A673 (cell line): ENCODE results near the gene RGPD4. TPM values are rescaled to one million over a fixed set of nuclear protein-coding genes. Genes with fewer than 3 reads are reported as not detected.

Experiments
- BruUV-seq: library from RNA; stranded (reverse); fragments of 400-500 nt; replicated peaks from 2 replicates; lab custom pipeline; 2021; lab: Mats Ljungman, UMichigan
- CTCF ChIA-PET: fragments of 300-600 bp; sonication (Branson Sonifier 250); formaldehyde crosslinking; loops from one replicate; lab custom pipeline; 2022; ENCODE audit warnings: antibody characterized with exemption; lab: Charles Lee
- POLR2A ChIA-PET: fragments of 300-600 bp; sonication (Branson Sonifier 250); formaldehyde crosslinking; loops from one replicate; lab custom pipeline; 2022; ENCODE audit warnings: antibody characterized with exemption; ENCODE audit not compliant: low non-redundant PET; lab: Charles Lee
- DNase-seq: peaks from one replicate; pipeline ENCODE4 v3.0.0-alpha.2; 2015; ENCODE audit warnings: low spot score
- H3K27ac ChIP-seq: fragments of 200-600 bp; sonication (generic); 2 replicates; pipeline ENCODE4 v1.5.1; 2016; ENCODE audit warnings: mixed run types, low read depth, mild to moderate bottlenecking, mixed read lengths, antibody characterized with exemption, low read length; ENCODE audit not compliant: poor library complexity, severe bottlenecking
- H3K27me3 ChIP-seq: fragments of 200-600 bp; sonication (generic); replicated peaks from 2 replicates; pipeline ENCODE4 v1.6.1; 2017; ENCODE audit warnings: mixed run types, low read depth, mild to moderate bottlenecking, mixed read lengths, antibody characterized with exemption, low read length; ENCODE audit not compliant: insufficient read depth, poor library complexity
- H3K36me3 ChIP-seq: fragments of 200-600 bp; sonication (generic); 2 replicates; pipeline ENCODE4 v1.6.1; 2016; ENCODE audit warnings: mixed run types, mild to moderate bottlenecking, mixed read lengths, antibody characterized with exemption, low read length; ENCODE audit not compliant: insufficient read depth, poor library complexity, severe bottlenecking
- H3K4me1 ChIP-seq: fragments of 200-600 bp; sonication (generic); 2 replicates; pipeline ENCODE4 v1.6.1; 2017; ENCODE audit warnings: mixed run types, mild to moderate bottlenecking, mixed read lengths, antibody characterized with exemption, low read length; ENCODE audit not compliant: insufficient read depth, poor library complexity, severe bottlenecking
- H3K4me3 ChIP-seq: fragments of 200-600 bp; sonication (generic); 2 replicates; pipeline ENCODE4 v1.5.1; 2016; ENCODE audit warnings: low read depth, mixed run types, mild to moderate bottlenecking, mixed read lengths, low read length; ENCODE audit not compliant: poor library complexity, severe bottlenecking
- H3K9me3 ChIP-seq: fragments of 200-600 bp; sonication (generic); 2 replicates; pipeline ENCODE4 v1.6.1; 2016; ENCODE audit warnings: mixed run types, low read depth, mild to moderate bottlenecking, mixed read lengths, antibody characterized with exemption, low read length; ENCODE audit not compliant: poor library complexity, severe bottlenecking
- CTCF ChIP-seq: fragments of 300-800, 200-600 bp; sonication (generic); conservative IDR thresholded peaks from 2 replicates; pipeline ENCODE4 v1.5.1; 2017; ENCODE audit warnings: low read depth, mild to moderate bottlenecking, antibody characterized with exemption, low read length, moderate library complexity, mixed read lengths
- EZH2 ChIP-seq: fragments of 200-600 bp; sonication (generic); IDR thresholded peaks from 2 replicates; pipeline ENCODE4 v1.6.1; 2017; ENCODE audit warnings: borderline replicate concordance, low read depth, mild to moderate bottlenecking, mixed read lengths, antibody characterized with exemption, low read length; ENCODE audit not compliant: poor library complexity, severe bottlenecking
- intact Hi-C: fragments of 100-400 bp; cut with micrococcal nuclease; formaldehyde crosslinking; loops from one replicate; pipeline ENCODE4 v1.10.0; 2022; ENCODE audit not compliant: unreplicated experiment
- total RNA-seq: library from RNA; stranded (reverse); gene quantifications from 2 replicates; pipeline ENCODE4 v1.2.3, GENCODE V29; 2021

Gene RGPD4
- total RNA-seq, 1 experiment from 2014 or later = not detected

GRCh38 chr2:107801498-107801897, 25.2 kb upstream of the RGPD4 start:
- no peak for DNase-seq
- POLR2A ChIA-PET = no interaction called here

GRCh38 chr2:107804608-107805498, 21.8 kb upstream of the RGPD4 start:
- CTCF ChIA-PET = no interaction called here
- TF ChIP-seq CTCF (no peak), EZH2 (no peak)
- BruUV-seq = no TSS peak

More at GRCh38 chr2:107801498-107801897, 25.2 kb upstream of the RGPD4 start:
- no peak for TF ChIP-seq CTCF
- no peak for TF ChIP-seq EZH2
- H3K9me3 ChIP-seq = no peaks in the 10 kb centered on the region
- no peaks in the 10 kb centered on the region for H3K27me3 ChIP-seq
- no peaks in the 10 kb centered on the region for H3K4me1 ChIP-seq
- H3K27ac ChIP-seq = no peak overlapping the region
- H3K4me3 ChIP-seq = no peak overlapping the region
- intact Hi-C loops = no loop called here
- H3K36me3 ChIP-seq = no peaks in the 10 kb centered on the region
- no TSS peak for BruUV-seq
- CTCF ChIA-PET = no interaction called here

GRCh38 chr2:107806901-107807300, 19.8 kb upstream of the RGPD4 start:
- BruUV-seq = no TSS peak
- DNase-seq = no peak

More at GRCh38 chr2:107804608-107805498, 21.8 kb upstream of the RGPD4 start:
- no peaks in the 10 kb centered on the region for H3K36me3 ChIP-seq
- POLR2A ChIA-PET = no interaction called here
- intact Hi-C loops = no loop called here
- H3K9me3 ChIP-seq = no peaks in the 10 kb centered on the region
- no peaks in the 10 kb centered on the region for H3K4me1 ChIP-seq
- DNase-seq = no peak
- no peak overlapping the region for H3K27ac ChIP-seq
- H3K4me3 ChIP-seq = no peak overlapping the region
- H3K27me3 ChIP-seq = no peaks in the 10 kb centered on the region

More at GRCh38 chr2:107806901-107807300, 19.8 kb upstream of the RGPD4 start:
- Histone ChIP-seq H3K4me1 (no peaks in the 10 kb centered on the region), H3K36me3 (no peaks in the 10 kb centered on the region), H3K27me3 (no peaks in the 10 kb centered on the region), H3K4me3 (no peak overlapping the region), H3K27ac (no peak overlapping the region), H3K9me3 (no peaks in the 10 kb centered on the region)
- intact Hi-C loops = no loop called here
- ChIA-PET CTCF (no interaction called here), POLR2A (no interaction called here)
- TF ChIP-seq CTCF (no peak), EZH2 (no peak)
